Chondrocyte (in vitro differentiated cells): ENCODE data around the gene PLCG2. TPM values are rescaled to one million over a fixed set of nuclear protein-coding genes. Genes with fewer than 3 reads are reported as not detected.

Experiments
- DNase-seq: peaks from one replicate; pipeline ENCODE4 v3.0.0; 2021; ENCODE audit warnings: mixed read lengths, low spot score
- H3K27ac Mint-ChIP-seq: one replicate; pipeline ENCODE4 v1.8.0; 2021; ENCODE audit warnings: mild to moderate bottlenecking, moderate library complexity, mixed read lengths; ENCODE audit not compliant: unreplicated experiment
- H3K27me3 Mint-ChIP-seq: 2 replicates; pipeline ENCODE4 v1.8.0; 2021; ENCODE audit warnings: low read depth, mixed read lengths
- H3K36me3 Mint-ChIP-seq: 2 replicates; pipeline ENCODE4 v1.8.0; 2021; ENCODE audit warnings: low read depth, mixed read lengths
- H3K4me1 Mint-ChIP-seq: 2 replicates; pipeline ENCODE4 v1.8.0; 2021; ENCODE audit warnings: low read depth, mild to moderate bottlenecking, mixed read lengths
- H3K4me3 Mint-ChIP-seq: one replicate; pipeline ENCODE4 v1.8.0; 2021; ENCODE audit warnings: mild to moderate bottlenecking, moderate library complexity, mixed read lengths; ENCODE audit not compliant: unreplicated experiment
- H3K9me3 Mint-ChIP-seq: 2 replicates; pipeline ENCODE4 v1.8.0; 2021; ENCODE audit warnings: low read depth, mixed read lengths
- total RNA-seq: library from RNA; stranded (reverse); gene quantifications from 3 replicates; pipeline ENCODE4 v1.2.1, GENCODE V29; 2021
- TF ChIP-seq, protein P1 (sequence below): fragments of 200-600 bp; sonication (generic); IDR thresholded peaks from 2 replicates; pipeline ENCODE4 v1.5.0; 2021; ENCODE audit warnings: antibody characterized with exemption, mild to moderate bottlenecking, moderate library complexity

Gene PLCG2
- total RNA-seq, 1 donor from 2014 or later: 1.1 TPM

DNA sequence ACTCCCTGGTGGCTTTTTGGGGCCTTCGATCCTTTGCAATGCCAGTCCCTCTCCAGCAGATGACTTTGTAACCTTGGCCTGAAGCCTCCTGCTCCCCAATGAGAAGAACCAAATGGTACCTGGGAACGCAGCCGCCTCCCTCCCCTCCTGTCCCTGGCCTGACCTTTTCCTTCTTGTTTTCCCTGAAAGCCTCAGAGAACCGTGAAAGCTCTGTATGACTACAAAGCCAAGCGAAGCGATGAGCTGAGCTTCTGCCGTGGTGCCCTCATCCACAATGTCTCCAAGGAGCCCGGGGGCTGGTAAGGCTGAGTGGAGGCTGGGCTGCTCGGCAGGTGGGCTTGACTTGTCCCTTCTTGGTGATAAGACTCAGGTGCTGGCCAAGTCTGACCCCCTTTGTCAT, 144.2 kb downstream of the PLCG2 start:
- no peak overlapping the region for H3K4me3 Mint-ChIP-seq
- H3K9me3 Mint-ChIP-seq: no peaks in the 10 kb centered on the region
- TF ChIP-seq, protein P1, sequence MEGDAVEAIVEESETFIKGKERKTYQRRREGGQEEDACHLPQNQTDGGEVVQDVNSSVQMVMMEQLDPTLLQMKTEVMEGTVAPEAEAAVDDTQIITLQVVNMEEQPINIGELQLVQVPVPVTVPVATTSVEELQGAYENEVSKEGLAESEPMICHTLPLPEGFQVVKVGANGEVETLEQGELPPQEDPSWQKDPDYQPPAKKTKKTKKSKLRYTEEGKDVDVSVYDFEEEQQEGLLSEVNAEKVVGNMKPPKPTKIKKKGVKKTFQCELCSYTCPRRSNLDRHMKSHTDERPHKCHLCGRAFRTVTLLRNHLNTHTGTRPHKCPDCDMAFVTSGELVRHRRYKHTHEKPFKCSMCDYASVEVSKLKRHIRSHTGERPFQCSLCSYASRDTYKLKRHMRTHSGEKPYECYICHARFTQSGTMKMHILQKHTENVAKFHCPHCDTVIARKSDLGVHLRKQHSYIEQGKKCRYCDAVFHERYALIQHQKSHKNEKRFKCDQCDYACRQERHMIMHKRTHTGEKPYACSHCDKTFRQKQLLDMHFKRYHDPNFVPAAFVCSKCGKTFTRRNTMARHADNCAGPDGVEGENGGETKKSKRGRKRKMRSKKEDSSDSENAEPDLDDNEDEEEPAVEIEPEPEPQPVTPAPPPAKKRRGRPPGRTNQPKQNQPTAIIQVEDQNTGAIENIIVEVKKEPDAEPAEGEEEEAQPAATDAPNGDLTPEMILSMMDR: no peak
- no peak for DNase-seq
- H3K27ac Mint-ChIP-seq: no peak overlapping the region
- no peaks in the 10 kb centered on the region for H3K4me1 Mint-ChIP-seq
- peaks cover 23% of the 10 kb centered on the region for H3K27me3 Mint-ChIP-seq
- H3K36me3 Mint-ChIP-seq: no peaks in the 10 kb centered on the region

DNA sequence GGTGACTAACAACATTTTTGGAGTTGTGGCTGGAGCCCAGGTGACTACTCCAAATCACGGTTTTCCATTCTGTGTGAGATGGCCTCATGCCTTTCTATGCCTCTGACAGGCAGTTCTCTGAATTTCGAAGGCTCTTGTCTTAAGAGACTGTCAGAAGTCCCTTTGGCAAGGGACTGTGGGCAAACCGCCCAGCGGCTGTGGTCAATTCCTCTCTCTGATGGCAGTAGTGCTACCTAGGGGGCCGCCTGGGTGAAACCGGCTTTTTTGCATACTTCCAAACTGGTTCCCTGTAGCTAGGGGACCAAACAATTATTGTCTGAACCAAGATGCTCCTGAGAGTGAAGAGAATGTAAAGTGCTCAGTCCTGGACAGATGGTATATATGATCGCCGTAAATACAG, 145.9 kb downstream of the PLCG2 start:
- Mint-ChIP-seq H3K9me3 (no peaks in the 10 kb centered on the region), H3K4me3 (no peak overlapping the region)
- DNase-seq: no peak

DNA sequence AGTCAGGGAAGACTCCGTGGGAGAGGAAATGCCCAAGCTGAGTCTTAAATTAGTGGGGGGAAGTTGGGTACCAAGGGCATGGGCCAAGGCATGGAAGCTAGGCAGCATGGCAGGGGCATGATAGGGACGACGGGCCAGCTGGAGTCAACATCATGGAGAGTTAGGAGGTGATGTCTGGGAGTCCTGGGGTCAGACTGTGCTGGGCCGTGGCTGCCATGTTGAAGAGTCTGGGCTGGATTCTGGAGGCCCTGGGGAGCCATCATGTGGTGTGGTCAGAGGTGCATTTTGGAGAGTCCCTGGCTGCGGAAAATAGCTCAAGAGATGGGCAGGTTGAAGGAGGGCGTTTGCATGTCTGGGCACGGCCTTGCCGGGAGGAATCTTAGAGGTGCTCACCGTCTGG, 146.9 kb downstream of the PLCG2 start:
- DNase-seq: no peak
- H3K9me3 Mint-ChIP-seq: no peaks in the 10 kb centered on the region
- peaks cover 23% of the 10 kb centered on the region for H3K27me3 Mint-ChIP-seq
- TF ChIP-seq, protein P1: no peak
- H3K27ac Mint-ChIP-seq: no peak overlapping the region
- H3K4me3 Mint-ChIP-seq: no peak overlapping the region
- H3K36me3 Mint-ChIP-seq: no peaks in the 10 kb centered on the region
- H3K4me1 Mint-ChIP-seq: no peaks in the 10 kb centered on the region

More for the DNA sequence above, 145.9 kb downstream of the PLCG2 start:
- H3K36me3 Mint-ChIP-seq: no peaks in the 10 kb centered on the region
- H3K27ac Mint-ChIP-seq: no peak overlapping the region
- H3K27me3 Mint-ChIP-seq: peaks cover 21% of the 10 kb centered on the region
- no peaks in the 10 kb centered on the region for H3K4me1 Mint-ChIP-seq
- TF ChIP-seq, protein P1: no peak

DNA sequence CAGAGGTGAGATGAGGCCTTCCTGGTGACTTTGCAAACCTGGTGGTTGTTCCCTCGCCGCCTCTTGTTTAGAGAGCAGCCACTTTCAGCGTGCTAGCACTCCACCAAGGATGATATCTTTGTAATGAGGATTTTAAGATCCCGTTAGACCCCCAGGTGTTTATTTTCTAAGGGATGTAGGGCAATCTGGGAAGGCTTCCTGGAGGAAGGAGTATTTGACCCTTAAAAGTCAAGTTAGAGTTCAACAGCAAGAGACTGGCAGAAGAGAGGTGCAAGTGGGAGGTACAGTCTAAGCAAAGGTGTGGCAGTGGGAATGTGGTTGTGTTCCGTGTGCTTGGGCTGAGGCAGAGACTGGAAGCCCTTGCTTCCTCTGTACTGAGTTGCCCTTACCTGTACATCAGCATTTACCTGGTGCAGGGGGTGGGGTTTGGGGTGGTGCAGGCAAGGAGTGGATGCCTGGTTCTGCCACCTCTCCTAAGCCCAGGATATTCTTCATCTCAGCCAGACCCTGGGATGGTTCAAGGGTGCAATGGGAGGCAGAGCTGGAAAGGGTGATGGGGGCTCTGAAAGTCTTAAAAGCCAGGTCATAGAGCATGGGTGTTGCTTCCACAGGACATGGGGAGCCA, 148.6 kb downstream of the PLCG2 start:
- H3K9me3 Mint-ChIP-seq: no peaks in the 10 kb centered on the region
- no peak overlapping the region for H3K27ac Mint-ChIP-seq
- TF ChIP-seq, protein P1: no peak
- H3K36me3 Mint-ChIP-seq: no peaks in the 10 kb centered on the region
- peaks cover 27% of the 10 kb centered on the region for H3K27me3 Mint-ChIP-seq
- H3K4me1 Mint-ChIP-seq: no peaks in the 10 kb centered on the region
- H3K4me3 Mint-ChIP-seq: no peak overlapping the region
- no peak for DNase-seq

DNA sequence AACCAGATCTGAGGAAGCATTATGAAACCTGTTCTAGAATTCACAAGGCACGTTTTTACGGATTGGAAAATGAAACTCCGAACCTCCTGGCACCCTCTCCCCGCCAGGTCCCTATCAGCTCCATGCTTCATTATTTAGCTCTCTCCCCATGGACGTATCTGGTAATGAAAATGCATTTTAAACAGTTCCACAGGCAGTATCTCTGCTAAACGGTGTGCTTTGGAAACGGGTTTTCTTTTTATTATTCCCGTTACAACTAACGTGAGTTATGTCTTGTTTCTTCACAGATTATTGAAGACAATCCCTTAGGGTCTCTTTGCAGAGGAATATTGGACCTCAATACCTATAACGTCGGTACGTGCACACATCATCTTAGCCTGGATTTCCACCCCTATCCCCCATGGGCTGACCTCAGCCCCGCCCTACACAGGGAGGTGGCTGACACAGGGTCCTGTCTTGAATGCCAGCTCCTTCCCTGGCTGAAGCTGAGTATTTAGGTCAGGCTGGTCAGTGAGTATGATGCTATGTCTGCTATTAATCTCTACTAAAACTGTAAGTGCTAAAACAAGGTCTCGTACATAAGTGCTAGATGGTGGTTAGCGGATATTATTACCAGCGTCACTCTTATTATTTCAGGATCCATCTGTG, 149.3 kb downstream of the PLCG2 start:
- Mint-ChIP-seq H3K27ac (no peak overlapping the region), H3K4me3 (no peak overlapping the region), H3K4me1 (no peaks in the 10 kb centered on the region), H3K36me3 (no peaks in the 10 kb centered on the region), H3K27me3 (peaks cover 28% of the 10 kb centered on the region), H3K9me3 (no peaks in the 10 kb centered on the region)
- TF ChIP-seq, protein P1: no peak
- no peak for DNase-seq
